Muscle of back (tissue), 11 donors: Measurements from ENCODE around the gene PCLO. TPM values are rescaled to one million over a fixed set of nuclear protein-coding genes. Genes with fewer than 3 reads are reported as not detected.
A peak's percentile ranks its signal among the peaks of the same experiment; 100 is the strongest.
"Not testable (repeated sequence)": the region's sequence is repeated elsewhere in the genome, so short reads cannot be mapped to it uniquely, and the experiment has no call there.

ENCODE experiments used
- DNase-seq, 3 donors: peaks; one replicate each; pipeline versions ENCODE4 v3.0.0 to v3.0.0-alpha.2; 2013
- polyA plus RNA-seq, 10 donors: library from polyadenylated mRNA; unstranded; fragments of 120-200 nt; gene quantifications; one replicate each; pipeline ENCODE4 v1.2.1, GENCODE V29; 2013; ENCODE audit not compliant: insufficient read length in 10 of 10

PCLO gene
- polyA plus RNA-seq, 10 donors = 0.39 to 1.2 (median 0.61) TPM

GRCh38 chr7:82736633-82737032 is 426.1 kb downstream of the PCLO start:
- DNase-seq = no peak

DNA sequence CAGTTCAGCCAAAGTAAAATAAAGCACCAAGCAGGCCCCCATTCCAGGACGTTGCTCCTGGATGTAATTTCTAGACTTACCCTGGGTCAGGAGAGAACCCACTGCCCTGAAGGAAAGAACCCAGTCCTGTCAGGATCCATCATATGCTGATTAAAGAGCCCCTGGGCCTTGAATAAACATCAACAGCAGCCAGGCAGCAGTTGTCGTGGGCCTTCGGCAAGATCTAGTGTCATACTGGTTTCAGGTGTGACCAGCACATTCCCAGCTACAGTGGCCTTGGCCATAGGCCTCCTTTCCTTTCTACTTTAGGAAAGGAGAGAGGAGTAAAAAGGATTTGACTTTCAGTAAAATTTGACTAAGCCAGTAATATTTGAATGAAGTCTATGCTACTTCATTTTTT is 430.0 kb downstream of the PCLO start:
- no peak for DNase-seq

- DNase-seq = peak in 2 of 3 donors; percentile 14 to 23
Observed at GRCh38 chr7:82729172-82730030, 433.3 kb downstream of the PCLO start.

- peak in 1 of 3 donors; percentile 19 for DNase-seq
Observed at GRCh38 chr7:82726038-82726800, 436.5 kb downstream of the PCLO start.

DNA sequence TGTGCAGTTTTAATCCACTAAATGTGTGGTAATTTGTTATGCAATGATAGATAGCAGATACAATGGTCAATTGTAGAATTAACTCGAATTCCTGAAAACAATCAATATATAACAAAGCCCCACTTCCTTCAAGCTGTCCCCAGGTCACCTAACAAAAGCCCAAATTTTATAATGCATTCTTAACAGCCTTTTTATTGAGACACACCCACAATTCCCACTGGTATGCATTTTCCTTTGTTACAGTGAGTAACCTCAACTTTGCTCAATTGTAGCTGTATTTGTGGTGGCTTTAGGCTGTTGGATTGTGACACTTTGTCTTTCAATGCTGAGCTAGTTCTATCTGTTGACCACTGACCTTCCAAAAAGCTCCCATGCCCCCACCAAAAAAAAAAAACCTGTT is 439.3 kb downstream of the PCLO start:
- DNase-seq = peak in 1 of 3 donors; percentile 9

- peak in 1 of 3 donors; percentile 6 for DNase-seq
Observed at GRCh38 chr7:82722946-82723345, 439.7 kb downstream of the PCLO start.

DNA sequence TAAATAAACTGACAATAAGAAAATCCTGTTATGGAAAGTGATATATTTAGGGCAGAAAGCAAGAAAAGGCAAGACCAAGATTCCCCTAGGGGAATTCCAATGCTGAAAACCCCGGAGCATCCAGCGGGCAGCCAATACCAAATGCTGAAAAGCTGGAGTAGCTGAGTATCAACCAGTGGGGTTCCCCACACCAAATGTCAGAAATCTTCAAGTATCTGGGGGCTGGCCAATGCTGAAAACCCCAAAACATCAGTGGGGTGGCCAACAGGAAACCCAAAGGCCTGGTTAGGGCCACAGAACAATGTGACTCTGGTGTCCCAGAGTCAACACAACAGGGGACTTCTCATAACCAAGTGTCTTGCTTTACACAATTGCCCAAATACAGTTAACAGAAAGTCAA is 447.3 kb downstream of the PCLO start:
- no peak for DNase-seq

- peak; percentile 27 to 72 (median 33) for DNase-seq
Observed at GRCh38 chr7:82714883-82715282, 447.8 kb downstream of the PCLO start.

- no peak for DNase-seq
Observed at GRCh38 chr7:82713506-82713905, 449.2 kb downstream of the PCLO start.

- DNase-seq = not testable (repeated sequence)
Observed at GRCh38 chr7:82706344-82706743, 456.3 kb downstream of the PCLO start.

DNA sequence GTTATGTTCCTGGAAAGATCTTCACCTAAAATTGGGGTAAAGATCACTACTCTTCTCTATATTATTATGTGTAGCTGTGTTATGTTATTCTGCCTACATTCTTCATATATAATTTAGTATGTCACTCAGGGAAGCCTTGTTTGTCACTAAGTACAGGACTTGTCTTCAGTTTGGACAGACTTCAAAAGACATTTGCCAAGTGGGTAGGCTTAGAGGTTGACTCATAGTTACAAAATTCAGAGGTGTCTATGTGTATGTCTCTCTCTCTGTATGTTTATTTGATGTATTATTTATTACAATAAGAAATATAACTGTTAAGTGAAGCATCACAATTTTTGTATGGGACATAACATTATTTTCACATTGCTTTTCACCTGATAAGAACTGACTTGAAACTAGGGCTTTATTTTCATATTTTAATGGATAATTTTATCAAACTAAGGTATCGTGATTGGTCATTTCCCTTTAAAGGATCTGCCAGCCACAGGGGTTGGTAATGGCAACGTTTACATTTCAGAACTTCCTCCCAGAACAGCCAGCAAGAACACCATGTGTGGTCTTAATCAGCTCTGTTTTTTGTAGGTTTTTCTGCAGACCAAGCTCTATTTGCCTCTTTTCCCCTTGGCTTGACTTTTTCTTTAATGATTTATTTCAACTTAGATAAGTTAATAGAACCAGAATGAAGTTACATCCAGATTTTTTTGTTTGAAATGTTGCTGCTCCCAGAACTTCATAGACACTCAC is 457.0 kb downstream of the PCLO start:
- no peak for DNase-seq

DNA sequence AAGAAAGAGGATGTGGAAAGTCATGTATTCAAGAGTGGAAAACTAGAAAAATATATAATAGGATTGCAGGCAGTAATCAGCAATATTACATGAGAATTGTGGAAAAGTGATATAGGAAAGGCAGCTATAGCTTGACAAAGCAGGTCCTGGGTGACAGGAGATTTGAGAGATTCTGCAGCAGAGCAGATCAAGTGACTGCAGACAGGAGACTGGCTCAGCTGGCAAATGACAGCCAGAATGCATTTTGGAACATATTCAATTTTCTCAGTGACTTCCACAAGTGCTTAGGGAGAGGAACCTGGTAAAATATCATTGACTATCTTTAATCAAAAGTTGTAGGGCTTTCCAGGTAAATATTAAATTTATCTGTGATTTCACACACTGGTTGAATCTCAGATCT is 458.6 kb downstream of the PCLO start:
- no peak for DNase-seq
